ENCODE results near the gene LYZ.

The LYZ gene

DNA sequence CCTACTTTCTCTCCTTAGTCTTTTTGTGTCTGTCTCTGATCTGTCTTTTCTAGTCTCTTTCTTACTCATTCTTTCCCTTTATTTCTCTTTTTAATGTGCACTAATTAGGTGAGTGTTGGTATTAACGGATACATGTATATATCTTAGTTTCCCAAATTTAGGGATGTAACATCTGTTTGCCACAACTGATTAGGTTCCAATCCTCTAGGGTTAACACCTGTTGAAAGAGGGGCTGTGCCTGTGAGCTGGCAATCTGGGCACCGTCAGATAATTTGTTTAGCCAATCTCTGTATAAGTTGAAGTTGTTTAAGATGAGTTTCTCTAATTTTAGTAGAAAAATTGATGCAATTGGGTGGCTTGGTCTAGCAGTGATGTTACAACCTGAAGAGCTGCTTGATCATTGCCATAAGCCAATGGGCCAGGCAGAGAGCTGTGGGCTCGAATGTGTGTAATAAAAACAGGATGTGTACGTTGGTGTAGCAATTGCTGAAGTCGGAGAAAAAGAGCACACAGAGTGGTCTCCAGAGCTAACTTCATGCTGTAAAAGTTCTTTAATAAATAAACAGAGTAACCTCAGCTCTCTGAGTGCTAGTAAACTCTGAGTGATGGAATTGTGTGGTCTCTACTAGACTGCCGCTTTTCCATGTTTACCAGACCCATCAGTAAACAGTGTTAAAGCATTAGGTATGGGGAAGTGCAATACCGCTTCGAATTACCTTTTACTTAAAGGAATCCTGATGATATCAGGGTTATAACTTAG lies 18.3 kb upstream of the LYZ start:
- no peak for TF ChIP-seq POLR2AphosphoS5 (IDR thresholded peaks at IDR 0.05; ENCODE audit: low read depth, low read length)
- TF ChIP-seq, protein P1, sequence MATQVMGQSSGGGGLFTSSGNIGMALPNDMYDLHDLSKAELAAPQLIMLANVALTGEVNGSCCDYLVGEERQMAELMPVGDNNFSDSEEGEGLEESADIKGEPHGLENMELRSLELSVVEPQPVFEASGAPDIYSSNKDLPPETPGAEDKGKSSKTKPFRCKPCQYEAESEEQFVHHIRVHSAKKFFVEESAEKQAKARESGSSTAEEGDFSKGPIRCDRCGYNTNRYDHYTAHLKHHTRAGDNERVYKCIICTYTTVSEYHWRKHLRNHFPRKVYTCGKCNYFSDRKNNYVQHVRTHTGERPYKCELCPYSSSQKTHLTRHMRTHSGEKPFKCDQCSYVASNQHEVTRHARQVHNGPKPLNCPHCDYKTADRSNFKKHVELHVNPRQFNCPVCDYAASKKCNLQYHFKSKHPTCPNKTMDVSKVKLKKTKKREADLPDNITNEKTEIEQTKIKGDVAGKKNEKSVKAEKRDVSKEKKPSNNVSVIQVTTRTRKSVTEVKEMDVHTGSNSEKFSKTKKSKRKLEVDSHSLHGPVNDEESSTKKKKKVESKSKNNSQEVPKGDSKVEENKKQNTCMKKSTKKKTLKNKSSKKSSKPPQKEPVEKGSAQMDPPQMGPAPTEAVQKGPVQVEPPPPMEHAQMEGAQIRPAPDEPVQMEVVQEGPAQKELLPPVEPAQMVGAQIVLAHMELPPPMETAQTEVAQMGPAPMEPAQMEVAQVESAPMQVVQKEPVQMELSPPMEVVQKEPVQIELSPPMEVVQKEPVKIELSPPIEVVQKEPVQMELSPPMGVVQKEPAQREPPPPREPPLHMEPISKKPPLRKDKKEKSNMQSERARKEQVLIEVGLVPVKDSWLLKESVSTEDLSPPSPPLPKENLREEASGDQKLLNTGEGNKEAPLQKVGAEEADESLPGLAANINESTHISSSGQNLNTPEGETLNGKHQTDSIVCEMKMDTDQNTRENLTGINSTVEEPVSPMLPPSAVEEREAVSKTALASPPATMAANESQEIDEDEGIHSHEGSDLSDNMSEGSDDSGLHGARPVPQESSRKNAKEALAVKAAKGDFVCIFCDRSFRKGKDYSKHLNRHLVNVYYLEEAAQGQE (IDR thresholded peaks at IDR 0.05; ENCODE audit: insufficient read depth in 1 of 2, low read depth in 2 of 2, low read length in 2 of 2) = no peak
- TF ChIP-seq FOXP2 (optimal IDR thresholded peaks at IDR 0.05; ENCODE audit: borderline replicate concordance, extremely low read depth, extremely low read length, insufficient read depth) = no peak
- TF ChIP-seq SIN3A (IDR thresholded peaks at IDR 0.05; ENCODE audit: borderline replicate concordance, insufficient read depth, low read length) = no peak

DNA sequence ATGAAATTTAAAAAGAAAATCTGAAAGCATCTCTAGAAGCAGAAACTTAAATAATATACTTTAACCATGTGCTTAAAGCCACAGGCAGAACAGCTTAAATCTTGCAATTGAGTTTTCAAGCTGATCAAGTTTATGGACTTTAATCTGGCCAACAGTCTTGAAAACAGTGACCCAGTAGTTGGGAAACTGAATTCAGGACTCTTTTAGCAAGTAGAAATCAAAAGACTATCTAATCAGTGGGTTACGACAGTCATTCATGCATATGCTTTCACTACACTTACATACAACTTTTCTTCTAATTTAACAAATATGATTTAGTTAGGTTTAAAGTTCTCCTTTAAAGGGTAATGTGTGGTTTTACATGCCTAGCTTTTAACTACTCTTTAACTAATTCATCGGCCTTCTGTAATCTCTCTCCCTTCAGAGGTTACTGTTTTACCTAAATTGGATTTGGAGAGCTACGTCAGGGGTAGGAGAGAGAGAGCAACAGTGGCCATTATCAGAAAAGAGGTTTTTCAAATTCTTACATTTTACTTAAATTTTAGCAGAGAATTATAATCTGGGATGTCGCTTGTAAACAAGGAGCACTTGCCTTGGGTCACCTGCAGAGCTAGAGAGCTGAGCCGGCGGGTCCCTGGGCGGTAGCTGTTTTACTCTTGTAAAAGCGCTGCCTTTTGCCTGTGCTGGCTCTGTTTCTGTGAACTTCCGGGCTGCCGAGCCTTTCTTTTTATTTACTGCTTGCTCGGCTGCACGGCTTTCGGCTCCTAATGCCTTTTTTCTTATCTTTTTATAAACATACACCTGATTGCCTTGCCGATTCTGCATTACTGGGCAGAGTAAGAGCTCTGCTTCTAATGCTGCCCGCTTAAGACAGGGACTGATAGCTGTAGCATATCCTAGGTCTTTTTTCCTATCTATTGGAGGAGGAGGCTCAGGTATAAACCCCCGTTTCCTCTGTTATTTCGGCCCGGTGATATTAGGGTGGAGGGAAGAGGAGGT lies 17.4 kb upstream of the LYZ start:
- no peak for TF ChIP-seq SIN3A (IDR thresholded peaks at IDR 0.05; ENCODE audit: borderline replicate concordance, insufficient read depth, low read length)
- TF ChIP-seq FOXP2 (optimal IDR thresholded peaks at IDR 0.05; ENCODE audit: borderline replicate concordance, extremely low read depth, extremely low read length, insufficient read depth) = no peak
- TF ChIP-seq, protein P1 (IDR thresholded peaks at IDR 0.05; ENCODE audit: insufficient read depth in 1 of 2, low read depth in 2 of 2, low read length in 2 of 2) = no peak
- TF ChIP-seq POLR2AphosphoS5 (IDR thresholded peaks at IDR 0.05; ENCODE audit: low read depth, low read length) = no peak
- no peak for TF ChIP-seq TAF1 (IDR thresholded peaks at IDR 0.05; ENCODE audit: borderline replicate concordance, insufficient read depth, low read length)

DNA sequence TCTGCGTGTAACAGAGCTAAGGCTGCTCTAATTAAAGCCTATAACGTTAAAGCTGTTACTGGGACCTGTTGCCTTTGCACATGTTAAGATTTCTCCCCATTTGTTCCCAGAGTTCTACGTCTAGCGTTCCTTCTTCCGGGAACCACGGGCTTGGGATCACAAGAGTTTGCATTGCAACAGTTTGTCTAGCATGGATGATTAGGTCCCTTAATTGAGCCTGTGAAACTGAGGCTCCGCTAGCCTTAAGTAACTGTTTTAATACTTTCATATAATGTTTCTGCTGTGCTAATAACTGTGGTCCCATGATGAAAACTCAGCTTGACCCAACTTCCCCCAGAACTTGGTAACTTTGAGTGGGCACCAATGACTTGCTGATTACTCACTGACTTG lies 16.7 kb upstream of the LYZ start:
- TF ChIP-seq FOXP2 (optimal IDR thresholded peaks at IDR 0.05; ENCODE audit: borderline replicate concordance, extremely low read depth, extremely low read length, insufficient read depth) (no peak), TAF1 (IDR thresholded peaks at IDR 0.05; ENCODE audit: borderline replicate concordance, insufficient read depth, low read length) (no peak), POLR2AphosphoS5 (IDR thresholded peaks at IDR 0.05; ENCODE audit: low read depth, low read length) (no peak), SIN3A (IDR thresholded peaks at IDR 0.05; ENCODE audit: borderline replicate concordance, insufficient read depth, low read length) (no peak)
- TF ChIP-seq, protein P1 (IDR thresholded peaks at IDR 0.05; ENCODE audit: insufficient read depth in 1 of 2, low read depth in 2 of 2, low read length in 2 of 2) = no peak

DNA sequence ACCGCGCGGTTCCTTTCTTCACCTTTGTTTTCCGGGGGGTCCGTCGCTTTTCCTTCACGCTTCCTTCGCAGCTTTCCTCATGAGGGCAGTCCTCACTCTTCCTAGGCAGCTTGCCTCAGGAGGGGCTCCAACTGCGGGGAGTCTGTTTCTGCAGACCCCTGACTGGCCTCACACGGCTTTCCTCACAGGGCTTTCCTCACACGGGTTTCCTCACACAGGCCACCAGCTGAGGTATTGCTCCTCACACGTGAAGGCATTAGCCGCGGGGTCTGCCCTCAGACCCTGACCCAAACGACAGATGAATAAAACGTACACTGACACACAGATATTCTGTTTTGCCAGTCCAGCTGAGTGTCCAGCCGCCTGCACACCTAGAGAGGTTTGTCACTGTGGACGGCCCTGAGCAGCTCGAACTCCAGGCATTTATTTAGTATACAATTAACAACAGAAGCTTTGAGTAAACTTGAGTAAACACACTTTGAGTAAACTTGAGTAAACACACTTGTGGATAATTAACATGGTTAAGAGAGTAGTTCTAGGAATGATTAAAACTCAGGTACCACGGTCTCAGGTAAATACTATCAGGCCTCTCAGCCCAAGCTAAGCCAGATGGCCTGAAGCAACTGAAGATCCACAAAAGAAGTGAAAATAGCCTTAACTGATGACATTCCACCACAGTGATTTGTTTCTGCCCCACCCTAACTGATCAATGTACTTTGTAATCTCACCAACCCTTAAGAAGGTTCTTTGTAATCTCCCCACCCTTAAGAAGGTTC lies 16.1 kb upstream of the LYZ start:
- TF ChIP-seq FOXP2 (optimal IDR thresholded peaks at IDR 0.05; ENCODE audit: borderline replicate concordance, extremely low read depth, extremely low read length, insufficient read depth) = no peak
- no peak for TF ChIP-seq TAF1 (IDR thresholded peaks at IDR 0.05; ENCODE audit: borderline replicate concordance, insufficient read depth, low read length)
- TF ChIP-seq POLR2AphosphoS5 (IDR thresholded peaks at IDR 0.05; ENCODE audit: low read depth, low read length) = no peak
- TF ChIP-seq, protein P1 (IDR thresholded peaks at IDR 0.05; ENCODE audit: insufficient read depth in 1 of 2, low read depth in 2 of 2, low read length in 2 of 2) = no peak
- no peak for TF ChIP-seq SIN3A (IDR thresholded peaks at IDR 0.05; ENCODE audit: borderline replicate concordance, insufficient read depth, low read length)

Data from PFSK-1 (cell line).